Erythroblast (primary cell): ENCODE results near the gene GPX2.

Source experiments
- GATA1 ChIP-seq: IDR thresholded peaks from 2 replicates; pipeline ENCODE4 v1.6.1; 2011; ENCODE audit warnings: low read depth, mild to moderate bottlenecking, control low read depth, low read length, moderate library complexity
- POLR2A ChIP-seq: IDR thresholded peaks from 2 replicates; pipeline ENCODE4 v1.6.1; 2011; ENCODE audit warnings: mild to moderate bottlenecking, low read length

- TF ChIP-seq POLR2A (no peak), GATA1 (no peak)
Observed at GRCh38 chr14:64979336-64980074, 37.0 kb upstream of the GPX2 start.
